HG02759 (cell line): ENCODE results near the gene MGAT3.
"Not testable (repeated sequence)": the region's sequence is repeated elsewhere in the genome, so short reads cannot be mapped to it uniquely, and the experiment has no call there.

Source experiments
- ATAC-seq: cut with Tn5 transposase; IDR thresholded peaks from one replicate; pipeline ENCODE4 v1.9.1; 2021; ENCODE audit warnings: mild to moderate bottlenecking, moderate library complexity; ENCODE audit not compliant: unreplicated experiment

MGAT3 gene

GRCh38 chr22:39508393-39508792, 51.6 kb downstream of the MGAT3 start:
- no peak for ATAC-seq

GRCh38 chr22:39510529-39511149, 53.8 kb downstream of the MGAT3 start:
- ATAC-seq: no peak

GRCh38 chr22:39511226-39511625, 54.4 kb downstream of the MGAT3 start:
- no peak for ATAC-seq

DNA sequence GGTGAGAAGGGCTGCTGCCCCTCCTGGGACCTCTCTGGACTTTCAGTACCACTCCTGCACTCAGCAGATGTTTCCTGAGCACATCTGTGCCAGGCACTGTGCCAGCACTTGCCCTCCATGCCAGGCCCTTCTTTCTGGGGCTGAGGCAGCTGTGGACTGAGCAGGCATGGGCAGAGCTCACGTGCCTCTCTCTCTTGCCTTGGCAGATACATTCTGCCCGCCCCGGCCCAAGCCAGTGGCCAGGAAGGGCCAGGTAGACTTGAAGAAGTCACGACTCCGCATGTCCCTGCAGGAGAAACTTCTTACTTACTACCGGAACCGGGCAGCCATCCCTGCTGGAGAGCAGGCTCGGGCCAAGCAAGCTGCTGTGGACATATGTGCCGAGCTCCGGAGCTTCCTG, 55.2 kb downstream of the MGAT3 start:
- ATAC-seq: no peak

GRCh38 chr22:39513791-39514190, 57.0 kb downstream of the MGAT3 start:
- ATAC-seq: no peak

DNA sequence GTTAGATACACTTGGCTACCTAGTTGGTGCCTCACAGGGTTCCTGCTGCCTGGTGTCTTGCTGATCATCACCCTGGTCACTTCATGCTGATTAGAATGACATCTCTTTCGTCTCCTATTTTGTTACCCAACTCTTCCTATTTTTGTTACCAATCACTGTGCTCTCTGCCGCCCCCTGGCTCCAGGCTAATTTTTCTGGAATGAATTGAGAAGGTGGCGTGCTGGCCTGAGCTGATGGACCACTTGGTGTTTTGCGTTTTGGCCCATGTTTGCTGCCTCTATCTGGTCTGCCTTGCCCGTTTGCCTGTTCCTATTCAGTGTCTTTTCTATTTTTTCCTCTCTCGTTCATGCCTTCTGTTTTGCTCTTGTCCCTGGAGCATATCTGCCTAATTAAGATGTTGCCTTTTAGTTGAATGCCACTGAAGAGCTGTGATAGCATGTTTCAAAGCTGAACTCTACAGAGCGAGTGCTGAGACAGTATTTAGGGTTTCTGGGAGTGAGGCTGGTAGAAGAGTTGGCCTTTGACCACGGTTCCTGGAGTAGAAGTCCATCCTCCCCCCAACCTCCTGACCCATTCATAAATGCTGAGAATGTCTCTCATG, 57.7 kb downstream of the MGAT3 start:
- no peak for ATAC-seq

- ATAC-seq: no peak
Measured at GRCh38 chr22:39515266-39516050, 58.6 kb downstream of the MGAT3 start.

DNA sequence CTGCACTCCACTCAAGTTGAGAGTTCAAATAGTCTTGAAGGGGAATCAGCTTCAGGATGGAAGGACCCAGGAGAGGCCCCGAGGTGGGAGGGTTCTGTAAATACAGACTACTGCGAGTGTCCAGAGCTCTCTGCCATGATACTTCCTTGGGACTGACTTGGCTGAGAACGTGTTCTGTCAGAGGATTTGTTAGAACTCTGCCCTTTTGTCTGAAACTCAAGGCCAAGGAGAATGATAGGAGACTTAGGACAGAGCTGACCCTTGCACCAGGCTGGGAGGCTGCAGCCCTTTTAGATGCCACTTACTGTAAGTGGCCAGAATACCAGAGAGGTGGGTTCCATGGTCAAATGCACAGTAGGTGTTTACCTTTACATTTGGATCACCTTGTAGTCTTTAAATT, 60.7 kb downstream of the MGAT3 start:
- no peak for ATAC-seq

DNA sequence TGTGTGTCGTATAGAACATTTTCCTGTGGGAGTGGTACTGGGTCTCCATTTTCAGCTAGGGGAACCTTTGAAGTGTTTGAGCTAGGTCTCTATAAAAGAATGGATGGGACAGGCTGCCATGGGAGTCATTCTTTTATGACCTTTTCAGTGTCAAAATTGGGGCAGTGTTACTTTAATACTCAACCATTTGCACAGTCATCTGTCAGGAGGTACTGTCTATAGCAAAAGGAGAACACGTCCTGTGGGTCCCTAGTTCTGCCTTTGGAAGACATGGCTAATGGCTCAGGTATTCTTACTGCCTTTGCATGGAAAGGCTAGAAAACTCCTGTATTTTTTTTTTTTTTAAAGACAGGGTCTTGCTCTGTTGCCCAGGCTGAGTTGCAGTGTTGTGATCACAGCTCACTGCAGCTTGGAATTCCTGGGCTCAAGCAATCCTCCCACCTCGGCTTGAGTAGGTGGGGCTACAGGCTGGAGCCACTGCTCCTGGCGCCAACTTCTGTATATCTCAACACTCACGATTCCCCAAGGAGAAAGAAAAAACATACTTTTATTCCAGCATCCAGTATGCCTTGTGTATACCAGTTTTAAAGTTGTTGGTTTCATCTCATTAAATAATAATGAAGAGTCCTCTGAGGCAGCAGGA, 61.5 kb downstream of the MGAT3 start:
- no peak for ATAC-seq

DNA sequence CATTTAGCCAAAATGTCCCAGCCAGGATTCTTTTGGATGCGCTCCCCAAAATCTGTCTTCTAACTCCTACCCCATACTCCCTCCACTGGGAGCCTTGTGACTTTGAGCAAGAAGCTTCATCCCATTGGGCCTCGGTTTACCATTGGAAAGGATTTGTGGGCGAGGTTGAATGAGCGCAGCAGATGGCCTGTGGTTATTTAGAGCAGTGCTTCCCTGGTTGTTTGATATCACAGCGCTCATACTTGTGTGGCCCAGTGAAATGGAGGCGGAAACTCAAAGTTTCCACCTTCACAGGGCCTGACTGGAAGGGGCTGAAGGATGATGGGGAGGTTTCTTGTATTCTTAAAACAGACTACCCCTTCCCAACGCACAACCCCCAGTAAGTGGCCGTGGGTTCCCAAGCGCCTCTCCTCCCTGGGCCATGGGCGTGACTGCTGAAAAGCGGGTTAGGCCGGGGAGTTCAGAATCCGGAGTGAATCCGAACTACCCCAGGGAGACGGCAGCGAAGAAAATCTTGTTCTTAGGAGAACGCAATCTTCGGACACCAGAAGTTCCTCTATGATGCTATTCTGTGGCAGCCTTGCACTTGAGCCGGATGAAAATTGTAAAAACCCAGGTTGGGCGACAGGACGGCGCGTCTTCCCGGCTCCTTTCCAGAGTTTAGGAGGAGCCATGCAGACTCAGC, 62.3 kb downstream of the MGAT3 start:
- no peak for ATAC-seq

GRCh38 chr22:39519681-39520225, 62.9 kb downstream of the MGAT3 start:
- ATAC-seq: peak; percentile 82

- ATAC-seq: peak; percentile 55
Measured at GRCh38 chr22:39520226-39521105, 63.7 kb downstream of the MGAT3 start, which contains the start of gene ATF4. Gene ATF4, plus strand, starts transcription at chr22:39520562. Its CDS starts 884 bp downstream, at chr22:39521446.

DNA sequence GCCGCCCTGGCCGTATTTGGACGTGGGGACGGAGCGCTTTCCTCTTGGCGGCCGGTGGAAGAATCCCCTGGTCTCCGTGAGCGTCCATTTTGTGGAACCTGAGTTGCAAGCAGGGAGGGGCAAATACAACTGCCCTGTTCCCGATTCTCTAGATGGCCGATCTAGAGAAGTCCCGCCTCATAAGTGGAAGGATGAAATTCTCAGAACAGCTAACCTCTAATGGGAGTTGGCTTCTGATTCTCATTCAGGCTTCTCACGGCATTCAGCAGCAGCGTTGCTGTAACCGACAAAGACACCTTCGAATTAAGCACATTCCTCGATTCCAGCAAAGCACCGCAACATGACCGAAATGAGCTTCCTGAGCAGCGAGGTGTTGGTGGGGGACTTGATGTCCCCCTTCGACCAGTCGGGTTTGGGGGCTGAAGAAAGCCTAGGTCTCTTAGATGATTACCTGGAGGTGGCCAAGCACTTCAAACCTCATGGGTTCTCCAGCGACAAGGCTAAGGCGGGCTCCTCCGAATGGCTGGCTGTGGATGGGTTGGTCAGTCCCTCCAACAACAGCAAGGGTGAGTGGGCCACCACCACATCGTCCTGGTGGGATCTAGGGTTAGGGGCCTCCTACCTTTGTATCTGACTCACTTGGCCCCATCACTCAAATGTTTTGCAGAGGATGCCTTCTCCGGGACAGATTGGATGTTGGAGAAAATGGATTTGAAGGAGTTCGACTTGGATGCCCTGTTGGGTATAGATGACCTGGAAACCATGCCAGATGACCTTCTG, 64.5 kb downstream of the MGAT3 start:
- ATAC-seq: not testable (repeated sequence)

GRCh38 chr22:39522091-39522490, 65.3 kb downstream of the MGAT3 start:
- not testable (repeated sequence) for ATAC-seq

DNA sequence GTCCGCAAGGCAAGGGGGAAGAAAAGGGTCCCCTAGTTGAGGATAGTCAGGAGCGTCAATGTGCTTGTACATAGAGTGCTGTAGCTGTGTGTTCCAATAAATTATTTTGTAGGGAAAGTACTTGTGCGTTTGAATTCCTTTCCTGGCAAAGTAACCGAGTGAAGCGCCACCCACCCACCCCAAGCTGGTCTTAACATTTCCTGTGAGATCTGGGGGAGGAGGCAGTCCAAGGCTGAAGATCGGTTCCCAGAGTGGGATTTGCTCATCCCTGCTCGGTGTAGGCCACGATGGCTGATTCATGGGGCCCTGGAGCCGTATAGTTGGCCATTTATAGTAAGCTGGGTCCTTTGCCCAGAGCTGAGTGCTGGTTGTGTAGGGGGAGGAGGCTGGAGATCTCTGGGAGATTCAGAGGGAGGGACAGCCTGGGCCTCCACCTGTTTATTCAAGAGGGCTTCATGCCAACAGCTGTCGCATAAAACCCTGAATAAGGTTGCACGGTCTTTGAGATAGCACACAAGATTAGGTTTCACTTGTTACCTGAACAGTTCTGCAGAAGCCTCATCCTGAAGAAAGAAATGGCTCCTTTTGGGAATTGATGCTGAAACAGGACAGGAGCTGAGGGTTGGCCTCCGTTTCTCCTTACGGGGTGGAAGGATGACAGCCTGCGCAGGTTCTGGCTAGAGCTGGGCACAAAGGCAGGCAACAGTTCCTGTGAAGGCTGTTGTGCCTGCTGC, 65.9 kb downstream of the MGAT3 start:
- no peak for ATAC-seq

GRCh38 chr22:39524089-39524752, 67.4 kb downstream of the MGAT3 start:
- ATAC-seq: no peak

DNA sequence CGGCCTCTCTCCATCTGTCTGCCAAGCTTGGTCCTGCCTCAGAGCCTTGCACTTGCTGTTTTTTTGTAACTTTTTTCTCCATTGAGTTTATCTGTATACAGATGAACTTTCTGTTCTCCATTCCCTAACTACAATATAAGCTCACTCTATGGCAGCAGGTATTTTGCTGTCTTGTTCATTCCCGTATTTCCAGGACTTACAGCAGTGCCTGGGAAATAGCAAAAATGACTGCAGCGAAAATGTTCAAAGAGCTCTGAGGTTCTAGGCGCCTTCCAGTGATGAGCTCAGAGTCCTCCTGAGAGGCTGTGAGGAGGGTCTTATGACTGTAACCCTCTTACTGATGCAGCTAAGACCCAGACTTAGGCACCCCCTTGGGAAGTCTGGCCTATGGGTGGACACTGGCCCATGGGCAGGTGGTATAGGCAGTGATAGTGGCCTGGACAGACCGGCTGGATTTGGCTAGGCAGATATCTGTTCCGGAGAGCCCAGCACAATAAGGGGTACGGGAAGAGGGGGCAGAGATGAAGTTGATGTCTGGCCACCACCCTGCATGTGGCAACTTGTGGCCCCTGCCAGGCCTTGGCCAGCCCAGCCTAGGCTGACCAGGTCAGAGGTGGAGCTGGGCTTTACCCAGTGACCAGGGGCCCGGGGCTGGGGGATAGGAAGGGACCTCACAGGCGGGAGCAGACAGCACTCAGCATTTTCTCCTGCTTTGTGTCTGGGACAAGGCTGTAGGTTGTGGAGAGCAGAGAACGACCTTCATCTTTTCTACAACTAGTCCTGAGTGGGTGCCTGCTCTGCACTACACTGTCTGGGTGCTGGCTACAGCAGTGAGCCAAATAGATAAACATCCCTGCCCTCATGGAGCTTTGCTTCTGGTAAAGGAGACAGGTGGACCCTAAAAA, 68.2 kb downstream of the MGAT3 start:
- ATAC-seq: no peak
